COLO829 (cell line): ENCODE results near the gene PDXDC1.
"Not testable (repeated sequence)": the region's sequence is repeated elsewhere in the genome, so short reads cannot be mapped to it uniquely, and the experiment has no call there.

Source experiments
- DNase-seq: peaks from one replicate; pipeline ENCODE4 v3.0.0; 2012; ENCODE audit warnings: low spot score

PDXDC1 gene

GRCh38 chr16:15016951-15017580 lies 42.2 kb downstream of the PDXDC1 start:
- not testable (repeated sequence) for DNase-seq

GRCh38 chr16:15021429-15021828 lies 46.6 kb downstream of the PDXDC1 start:
- not testable (repeated sequence) for DNase-seq

- not testable (repeated sequence) for DNase-seq
Measured at GRCh38 chr16:15022194-15022593, 47.4 kb downstream of the PDXDC1 start.

DNA sequence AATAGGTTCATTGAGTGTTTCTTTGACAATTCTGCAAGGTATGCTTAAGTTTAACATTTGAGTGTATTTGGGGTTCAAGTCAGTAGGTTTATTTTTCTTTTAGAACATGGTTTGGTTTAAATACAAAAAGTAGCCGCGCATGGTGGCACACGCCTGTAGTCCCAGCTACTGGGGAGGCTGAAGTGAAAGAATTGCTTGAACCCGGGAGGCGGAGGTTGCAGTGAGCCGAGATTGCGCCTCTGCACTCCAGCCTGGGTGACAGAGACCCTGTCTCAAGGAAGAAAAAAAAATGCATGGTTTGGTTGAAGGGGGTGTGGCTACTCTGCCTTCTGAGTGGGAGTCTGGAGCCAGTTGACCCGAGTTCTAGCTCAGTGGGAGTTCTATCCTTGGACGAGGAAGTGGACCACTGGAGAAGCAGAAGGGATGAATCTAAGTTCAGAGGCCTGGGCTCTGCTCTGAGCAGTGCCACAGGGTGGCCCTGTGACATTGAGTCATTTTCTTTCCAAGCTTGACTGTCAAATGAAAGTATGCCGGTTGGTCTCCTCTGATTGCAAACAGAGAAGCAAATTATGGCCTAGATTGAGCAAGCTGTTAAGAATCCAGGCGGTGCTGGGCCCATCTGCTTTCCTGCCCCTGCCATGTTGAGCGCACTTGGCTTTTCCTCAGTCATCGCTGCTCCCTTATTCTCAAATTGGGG lies 48.7 kb downstream of the PDXDC1 start:
- not testable (repeated sequence) for DNase-seq

DNA sequence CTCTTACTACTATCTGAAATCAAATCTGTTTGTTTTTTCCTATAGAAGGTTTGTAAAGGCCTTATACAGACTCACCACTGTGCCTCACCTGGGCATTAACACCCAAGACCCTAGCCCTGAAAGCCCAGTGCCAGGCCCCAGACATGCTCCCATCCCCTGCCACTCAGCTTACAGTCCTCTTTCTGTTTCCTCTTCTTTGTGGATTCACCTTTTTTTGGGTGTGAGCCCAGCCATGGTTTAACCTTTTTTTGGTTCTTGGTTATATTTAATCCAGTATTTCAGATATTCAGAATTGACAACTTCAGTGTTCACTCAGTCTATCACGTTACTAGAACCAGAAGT lies 50.0 kb downstream of the PDXDC1 start:
- DNase-seq: not testable (repeated sequence)

DNA sequence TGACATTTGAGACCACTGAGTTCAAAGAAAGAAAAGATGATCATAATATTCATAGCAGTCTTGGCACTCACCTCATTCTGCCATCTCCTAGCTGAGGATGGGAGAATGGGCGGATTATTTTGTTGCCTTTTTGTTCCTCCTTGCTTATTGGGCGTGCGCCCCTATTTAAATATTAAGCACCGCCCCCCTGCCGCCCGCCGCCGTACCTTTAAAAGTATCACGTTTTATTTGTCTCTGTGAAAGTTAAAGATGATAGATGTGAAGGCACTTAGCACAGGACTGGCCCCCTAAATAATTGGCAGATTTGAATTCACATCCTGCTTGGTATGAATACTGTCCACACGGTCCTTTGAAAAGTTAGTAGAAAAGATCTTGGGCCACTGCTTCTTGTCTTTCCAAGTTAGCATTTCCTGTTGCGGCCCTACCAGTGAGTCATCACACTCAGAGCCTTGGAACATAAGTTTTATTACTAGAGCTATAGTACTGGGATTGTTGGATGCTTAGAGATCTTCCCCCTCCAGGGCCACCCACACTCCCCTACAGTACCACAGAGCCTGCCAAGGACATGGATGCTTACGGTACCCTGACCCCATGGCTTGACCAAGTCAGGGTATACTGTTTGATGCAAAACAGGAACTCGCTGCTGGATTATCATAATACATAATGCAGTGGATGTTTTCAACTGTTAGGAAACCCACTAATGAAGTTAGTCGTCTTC lies 50.6 kb downstream of the PDXDC1 start:
- DNase-seq: peak; percentile 31

DNA sequence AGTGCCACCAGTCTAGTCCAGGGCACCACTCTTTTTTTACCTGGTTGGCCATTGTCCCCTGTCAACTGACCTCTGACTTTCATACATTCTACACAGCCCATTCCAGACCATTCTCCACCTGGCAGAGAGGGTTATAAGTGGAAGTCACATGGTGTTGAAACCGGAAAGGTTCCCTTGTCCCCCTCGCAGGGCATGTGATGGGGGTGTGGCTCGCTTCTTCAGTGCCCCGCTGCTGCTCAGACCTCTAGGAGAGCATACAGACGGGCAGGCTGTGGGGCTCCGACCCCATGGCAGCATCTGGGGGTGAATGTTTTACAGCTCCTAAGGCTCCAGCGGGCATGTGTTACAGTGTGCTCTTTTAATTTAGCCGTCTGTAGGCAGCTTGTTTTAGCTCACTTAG lies 52.2 kb downstream of the PDXDC1 start:
- not testable (repeated sequence) for DNase-seq

- DNase-seq: not testable (repeated sequence)
Measured at GRCh38 chr16:15027503-15028344, 52.9 kb downstream of the PDXDC1 start.

GRCh38 chr16:15028345-15028715 lies 53.5 kb downstream of the PDXDC1 start:
- not testable (repeated sequence) for DNase-seq

- not testable (repeated sequence) for DNase-seq
Measured at GRCh38 chr16:15028801-15029698, 54.2 kb downstream of the PDXDC1 start.

- not testable (repeated sequence) for DNase-seq
Measured at GRCh38 chr16:15029749-15030148, 54.9 kb downstream of the PDXDC1 start.

- DNase-seq: no peak
Measured at GRCh38 chr16:15031179-15031578, 56.4 kb downstream of the PDXDC1 start.

DNA sequence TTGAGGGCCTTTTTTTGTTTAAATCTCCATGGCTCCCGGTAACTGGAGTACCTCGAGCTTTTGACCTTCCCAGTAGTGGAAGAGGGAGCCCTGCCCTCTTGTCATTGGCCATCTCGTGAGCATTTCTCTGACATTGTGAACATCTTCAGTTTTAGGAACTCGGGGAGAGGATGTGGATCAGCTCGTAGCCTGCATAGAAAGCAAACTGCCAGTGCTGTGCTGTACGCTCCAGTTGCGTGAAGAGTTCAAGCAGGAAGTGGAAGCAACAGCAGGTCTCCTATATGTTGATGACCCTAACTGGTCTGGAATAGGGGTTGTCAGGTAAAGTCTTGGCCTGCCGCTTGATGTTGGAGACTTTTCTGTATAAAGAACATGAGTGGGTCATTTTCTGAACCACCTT lies 56.8 kb downstream of the PDXDC1 start:
- DNase-seq: no peak

- DNase-seq: no peak
Measured at GRCh38 chr16:15032547-15033308, 57.9 kb downstream of the PDXDC1 start.

GRCh38 chr16:15033309-15033707 lies 58.5 kb downstream of the PDXDC1 start:
- no peak for DNase-seq

DNA sequence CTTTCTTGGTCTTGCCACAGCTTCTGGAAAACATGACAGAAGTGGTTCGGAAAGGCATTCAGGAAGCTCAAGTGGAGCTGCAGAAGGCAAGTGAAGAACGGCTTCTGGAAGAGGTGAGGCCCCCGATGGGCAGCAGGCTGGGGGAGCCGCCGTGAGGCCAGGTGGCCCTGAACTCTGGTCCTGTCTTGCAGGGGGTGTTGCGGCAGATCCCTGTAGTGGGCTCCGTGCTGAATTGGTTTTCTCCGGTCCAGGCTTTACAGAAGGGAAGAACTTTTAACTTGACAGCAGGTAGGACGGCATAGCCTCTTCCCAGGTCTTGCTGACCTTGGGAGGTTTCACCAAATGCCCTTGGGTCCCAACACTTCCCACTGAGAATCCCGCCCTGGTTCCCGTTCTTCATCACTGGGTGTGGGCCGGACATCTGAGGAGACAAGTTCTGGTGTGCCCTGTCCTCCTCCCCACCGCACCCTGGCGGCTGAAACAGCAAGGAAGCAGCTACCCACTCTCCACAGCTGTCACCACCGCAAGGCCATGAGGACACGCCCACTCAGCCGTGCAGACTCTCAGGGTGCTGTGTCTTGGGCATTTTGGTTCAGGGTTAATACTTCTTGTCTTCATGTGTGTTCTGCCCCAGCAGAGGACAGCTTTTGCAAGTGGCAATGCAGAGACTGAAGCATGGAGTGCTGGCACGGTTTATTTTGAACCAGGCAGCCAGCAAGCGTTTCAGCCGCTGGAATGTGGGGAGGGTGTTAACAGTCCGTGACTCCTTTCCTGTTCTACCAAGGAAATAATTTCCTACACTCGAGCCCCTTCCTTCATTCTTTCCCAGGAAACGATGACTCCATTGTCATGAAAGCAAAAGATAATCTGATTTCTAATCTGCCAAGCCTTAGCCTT lies 59.7 kb downstream of the PDXDC1 start:
- no peak for DNase-seq

DNA sequence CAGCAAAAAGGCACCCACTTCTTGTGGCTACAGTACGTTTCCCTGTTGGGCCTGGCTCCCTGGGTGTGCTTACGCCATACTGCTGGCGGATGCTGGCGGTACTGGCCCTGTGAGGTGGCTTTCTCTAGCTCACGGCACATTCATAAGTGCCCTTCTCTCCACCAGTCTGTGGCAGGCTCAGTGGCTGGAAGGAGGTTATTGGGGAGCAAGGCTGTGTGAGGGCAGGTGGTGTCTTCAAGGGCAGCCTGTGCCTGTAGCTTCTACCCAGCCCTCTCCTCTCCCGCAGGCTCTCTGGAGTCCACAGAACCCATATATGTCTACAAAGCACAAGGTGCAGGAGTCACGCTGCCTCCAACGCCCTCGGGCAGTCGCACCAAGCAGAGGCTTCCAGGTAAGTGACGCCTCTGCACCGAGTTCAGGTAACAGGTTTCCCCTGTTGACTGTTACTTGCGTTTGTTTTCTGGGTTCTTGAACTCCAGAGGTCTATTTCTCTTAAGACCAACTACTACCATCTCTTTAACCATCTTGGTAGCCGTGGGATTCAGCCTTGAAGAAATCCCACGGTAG lies 60.4 kb downstream of the PDXDC1 start:
- no peak for DNase-seq

DNA sequence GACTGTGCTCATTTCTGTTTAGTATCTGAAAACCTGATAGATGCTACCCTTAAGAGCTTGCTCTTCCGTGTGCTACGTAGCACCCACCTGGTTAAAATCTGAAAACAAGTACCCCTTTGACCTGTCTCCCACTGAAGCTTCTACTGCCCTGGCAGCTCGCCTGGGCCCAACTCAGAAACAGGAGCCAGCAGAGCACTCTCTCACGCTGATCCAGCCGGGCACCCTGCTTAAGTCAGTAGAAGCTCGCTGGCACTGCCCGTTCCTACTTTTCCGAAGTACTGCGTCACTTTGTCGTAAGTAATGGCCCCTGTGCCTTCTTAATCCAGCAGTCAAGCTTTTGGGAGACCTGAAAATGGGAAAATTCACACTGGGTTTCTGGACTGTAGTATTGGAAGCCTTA lies 62.2 kb downstream of the PDXDC1 start:
- no peak for DNase-seq

DNA sequence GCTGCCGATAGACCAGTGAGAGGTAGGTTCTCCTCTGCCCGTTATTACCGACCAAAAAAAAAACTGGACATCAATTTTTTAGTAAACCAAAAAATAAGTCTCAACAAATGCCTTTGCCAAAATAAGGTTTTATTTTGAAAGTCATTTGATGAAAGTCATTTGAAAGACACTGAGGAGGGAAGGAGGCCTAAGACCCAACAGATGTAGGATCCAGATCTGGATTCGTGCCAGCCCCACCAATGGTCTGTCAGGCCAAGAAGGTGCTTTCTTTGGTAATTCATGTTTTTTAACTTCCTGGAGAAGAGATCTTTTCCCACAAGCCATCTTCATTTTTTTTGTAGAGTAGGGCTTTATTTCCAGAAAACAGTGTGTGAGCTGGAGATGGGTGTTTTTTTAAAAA lies 62.9 kb downstream of the PDXDC1 start:
- no peak for DNase-seq
